Stomach (tissue), 9 donors: ENCODE measurements around the gene MS4A6E. TPM values are rescaled to one million over a fixed set of nuclear protein-coding genes. Genes with fewer than 3 reads are reported as not detected.

Experiments used
- DNase-seq, 2 donors: peaks; one replicate each; pipeline versions ENCODE4 v3.0.0 to v3.0.0-alpha.2; 2013 to 2019
- H3K27ac ChIP-seq, 5 donors: fragments of 200-600 bp in 4 of 5; sonication (generic) in 4 of 5; one replicate each; pipeline ENCODE4 v1.5.1; 2013 to 2019; ENCODE audit warnings: mild to moderate bottlenecking in 1 of 5, moderate library complexity in 1 of 5
- H3K27me3 ChIP-seq, 3 donors: fragments of 200-600 bp; sonication (generic); one replicate each; pipeline ENCODE4 v1.5.1; 2017 to 2019; ENCODE audit warnings: mixed run types in 1 of 3
- H3K36me3 ChIP-seq, 4 donors: fragments of 200-600 bp; sonication (generic); 1 replicate in 3 of 4; 2 replicates in 1 of 4; pipeline ENCODE4 v1.5.1; 2016 to 2019
- H3K4me1 ChIP-seq, 4 donors: fragments of 200-600 bp; sonication (generic); one replicate each; pipeline ENCODE4 v1.5.1; 2016 to 2019
- H3K4me3 ChIP-seq, 4 donors: fragments of 200-600 bp; sonication (generic) in 3 of 4; one replicate each; pipeline ENCODE4 v1.5.1; 2016 to 2019; ENCODE audit warnings: mild to moderate bottlenecking in 1 of 4
- H3K9me3 ChIP-seq, 4 donors: fragments of 200-600 bp; sonication (generic); one replicate each; pipeline ENCODE4 v1.5.1; 2016 to 2019
- CTCF ChIP-seq, 7 experiments: fragments of 450-650 bp in 4 of 7; fragments of 200-600 bp in 3 of 7; sonication (generic) in 3 of 7; IDR thresholded peaks; one replicate each; pipeline ENCODE4 v1.5.1; 2016 to 2019; ENCODE audit warnings: antibody characterized with exemption in 7 of 7, control low read depth in 2 of 7, mild to moderate bottlenecking in 1 of 7
- EP300 ChIP-seq: sonication (generic); formaldehyde crosslinking; IDR thresholded peaks from one replicate; pipeline ENCODE4 v1.6.1; 2017; ENCODE audit warnings: antibody characterized with exemption
- POLR2A ChIP-seq, 4 donors: fragments of 450-650 bp; IDR thresholded peaks; one replicate each; pipeline ENCODE4 v1.6.1; 2016; ENCODE audit warnings: antibody characterized with exemption in 4 of 4, control low read depth in 2 of 4, mild to moderate bottlenecking in 1 of 4, moderate library complexity in 1 of 4
- POLR2AphosphoS5 ChIP-seq, 3 donors: sonication (generic); formaldehyde crosslinking; IDR thresholded peaks; one replicate each; pipeline ENCODE4 v1.6.1; 2016; ENCODE audit warnings: antibody characterized with exemption in 3 of 3
- WGBS, 5 donors: extraction: QIAGEN DNeasy Blood & Tissue Kit in 3 of 5; methylation state at CpG; one replicate each; pipeline versions ENCODE4 v1.1.5 to v1.1.7; 2013 to 2018; 5-methylcytosine and 5-hydroxymethylcytosine counted together
- intact Hi-C: fragments of 100-400 bp; cut with DNase I; formaldehyde crosslinking; loops from one replicate; pipeline ENCODE4 v1.15.1; 2023; ENCODE audit warnings: low total_unique reads
- polyA plus RNA-seq, 3 donors: library from polyadenylated mRNA; stranded (reverse); fragments of 200-250 nt; gene quantifications; one replicate each; pipeline ENCODE4 v1.2.3, GENCODE V29; 2013
- total RNA-seq, 5 donors: library from RNA; depleted of rRNA; stranded (reverse); fragments of >200 nt; gene quantifications; one replicate each; pipeline versions ENCODE4 v1.1.0 to v1.2.3, GENCODE V29; 2014 to 2016
- donor health status: healthy with polysubstance abuse.
- donor health status: Bipolar disorder and iron deficiency.
- donor health status: healthy.

MS4A6E gene
- total and polyA plus RNA-seq, 8 donors, result not detected

GRCh38 chr11:60305906-60306619 is 21.0 kb upstream of the MS4A6E start:
- Histone ChIP-seq H3K27me3 (no peaks in the 10 kb centered on the region), H3K27ac (no peak overlapping the region), H3K4me1 (no peaks in the 10 kb centered on the region), H3K36me3 (no peaks in the 10 kb centered on the region), H3K4me3 (no peak overlapping the region), H3K9me3 (no peaks in the 10 kb centered on the region)
- TF ChIP-seq POLR2AphosphoS5 (IDR thresholded peaks at IDR 0.05), result no peak
- no peak for TF ChIP-seq POLR2A (IDR thresholded peaks at IDR 0.05)
- no peak for TF ChIP-seq EP300
- TF ChIP-seq CTCF (IDR thresholded peaks at IDR 0.05), result no peak
- 74 to 88% (median 77%) methylated on average over 3 of the region's 3 CpGs for WGBS, 5 donors
- intact Hi-C loops, result no loop called here
- DNase-seq, result no peak

- intact Hi-C loops, result no loop called here
- WGBS, 5 donors, result 71 to 90% (median 79%) methylated on average over 3 of the region's 3 CpGs
- H3K4me1 ChIP-seq, result no peaks in the 10 kb centered on the region
Measured at GRCh38 chr11:60307507-60308195, 19.4 kb upstream of the MS4A6E start.

GRCh38 chr11:60310407-60310998 is 16.6 kb upstream of the MS4A6E start:
- no peaks in the 10 kb centered on the region for H3K27me3 ChIP-seq
- intact Hi-C loops, result no loop called here
- H3K4me3 ChIP-seq, result no peak overlapping the region
- no peak overlapping the region for H3K27ac ChIP-seq
- H3K36me3 ChIP-seq, result no peaks in the 10 kb centered on the region
- no peaks in the 10 kb centered on the region for H3K9me3 ChIP-seq
- 55 to 63% (median 59%) methylated on average over 5 of the region's 5 CpGs for WGBS, 5 donors
- TF ChIP-seq POLR2A (IDR thresholded peaks at IDR 0.05) (no peak), POLR2AphosphoS5 (IDR thresholded peaks at IDR 0.05) (no peak), CTCF (IDR thresholded peaks at IDR 0.05) (no peak), EP300 (no peak)
- no peaks in the 10 kb centered on the region for H3K4me1 ChIP-seq
- DNase-seq, result peak in 1 of 2 donors; percentile 31

More at GRCh38 chr11:60307507-60308195, 19.4 kb upstream of the MS4A6E start:
- TF ChIP-seq EP300, result no peak
- no peak for TF ChIP-seq POLR2A (IDR thresholded peaks at IDR 0.05)
- no peak for TF ChIP-seq CTCF (IDR thresholded peaks at IDR 0.05)
- TF ChIP-seq POLR2AphosphoS5 (IDR thresholded peaks at IDR 0.05), result no peak
- no peaks in the 10 kb centered on the region for H3K27me3 ChIP-seq
- DNase-seq, result no peak
- no peaks in the 10 kb centered on the region for H3K9me3 ChIP-seq
- no peak overlapping the region for H3K4me3 ChIP-seq
- H3K27ac ChIP-seq, result no peak overlapping the region
- no peaks in the 10 kb centered on the region for H3K36me3 ChIP-seq

- Histone ChIP-seq H3K9me3 (peaks cover 0 to 14% (median 10%) of the 10 kb centered on the region in 4 donors), H3K4me3 (no peak overlapping the region), H3K27ac (no peak overlapping the region), H3K27me3 (no peaks in the 10 kb centered on the region), H3K36me3 (no peaks in the 10 kb centered on the region), H3K4me1 (no peaks in the 10 kb centered on the region)
- TF ChIP-seq EP300 (no peak), CTCF (IDR thresholded peaks at IDR 0.05) (no peak), POLR2AphosphoS5 (IDR thresholded peaks at IDR 0.05) (no peak), POLR2A (IDR thresholded peaks at IDR 0.05) (no peak)
- intact Hi-C loops, result no loop called here
- WGBS, 5 donors, result 22 to 49% (median 28%) methylated on average over 2 of the region's 2 CpGs
- no peak for DNase-seq
Measured at GRCh38 chr11:60314635-60315321, 12.3 kb upstream of the MS4A6E start.
